CD4-positive, alpha-beta memory T cell (primary cell): ENCODE measurements around the gene SHROOM4. TPM values are rescaled to one million over a fixed set of nuclear protein-coding genes. Genes with fewer than 3 reads are reported as not detected.

ENCODE experiments used
- CTCF ChIA-PET: fragments of 350-600 bp; sonication (Branson Sonifier 250); formaldehyde crosslinking; loops from one replicate; lab custom pipeline; 2021; ENCODE audit warnings: inconsistent platforms; ENCODE audit not compliant: partially characterized antibody; lab: Charles Lee
- POLR2A ChIA-PET: fragments of 350-600 bp; sonication (Branson Sonifier 250); formaldehyde crosslinking; loops from one replicate; lab custom pipeline; 2021; ENCODE audit not compliant: partially characterized antibody; lab: Charles Lee
- DNase-seq, 5 donors: peaks; one replicate each; pipeline versions ENCODE4 v3.0.0 to v3.0.0-alpha.2; 2020 to 2022; ENCODE audit warnings: mixed read lengths in 1 of 5
- H3K27ac ChIP-seq: one replicate; pipeline ENCODE4 v1.7.0; 2013; ENCODE audit warnings: low read depth, low read length
- H3K27me3 ChIP-seq: 2 replicates; pipeline ENCODE4 v1.7.0; 2013; ENCODE audit warnings: mild to moderate bottlenecking, low read length, moderate library complexity; ENCODE audit not compliant: insufficient read depth
- H3K36me3 ChIP-seq: 2 replicates; pipeline ENCODE4 v1.7.0; 2013; ENCODE audit warnings: mild to moderate bottlenecking, low read length, moderate library complexity; ENCODE audit not compliant: insufficient read depth
- H3K4me1 ChIP-seq: 2 replicates; pipeline ENCODE4 v1.7.0; 2013; ENCODE audit warnings: mild to moderate bottlenecking, low read length, moderate library complexity; ENCODE audit not compliant: insufficient read depth
- H3K4me3 ChIP-seq, 2 donors: one replicate each; pipeline ENCODE4 v1.7.0; 2013; ENCODE audit warnings: low read length in 2 of 2, mild to moderate bottlenecking in 1 of 2
- H3K9me3 ChIP-seq, 2 donors: one replicate each; pipeline ENCODE4 v1.7.0; 2013; ENCODE audit warnings: low read length in 2 of 2, control low read depth in 1 of 2; ENCODE audit not compliant: control insufficient read depth in 1 of 2
- H3K27ac Mint-ChIP-seq, 7 donors: one replicate each; pipeline ENCODE4 v1.8.0; 2020 to 2021; ENCODE audit warnings: mixed read lengths in 7 of 7, mild to moderate bottlenecking in 6 of 7, inconsistent platforms in 3 of 7, moderate library complexity in 3 of 7
- H3K27me3 Mint-ChIP-seq, 2 donors: one replicate each; pipeline ENCODE4 v1.8.0; 2020 to 2021; ENCODE audit warnings: mixed read lengths in 2 of 2
- H3K36me3 Mint-ChIP-seq, 2 donors: one replicate each; pipeline ENCODE4 v1.8.0; 2020 to 2021; ENCODE audit warnings: mixed read lengths in 2 of 2, inconsistent platforms in 1 of 2, mild to moderate bottlenecking in 1 of 2
- H3K4me1 Mint-ChIP-seq, 4 donors: one replicate each; pipeline ENCODE4 v1.8.0; 2020 to 2021; ENCODE audit warnings: mixed read lengths in 4 of 4, mild to moderate bottlenecking in 1 of 4
- H3K4me3 Mint-ChIP-seq, 8 donors: one replicate each; pipeline ENCODE4 v1.8.0; 2020 to 2021; ENCODE audit warnings: mixed read lengths in 8 of 8, mild to moderate bottlenecking in 7 of 8, moderate library complexity in 6 of 8, inconsistent platforms in 3 of 8
- H3K9me3 Mint-ChIP-seq, 8 donors: one replicate each; pipeline ENCODE4 v1.8.0; 2020 to 2021; ENCODE audit warnings: mixed read lengths in 8 of 8, mild to moderate bottlenecking in 5 of 8, inconsistent platforms in 3 of 8, moderate library complexity in 1 of 8
- intact Hi-C: fragments of 100-400 bp; cut with micrococcal nuclease; formaldehyde crosslinking; loops from one replicate; pipeline ENCODE4 v1.15.1; 2023
- polyA plus RNA-seq, 2 donors: library from polyadenylated mRNA; unstranded; fragments of 300-500 nt; fragmentation: Illumina TruSeq; gene quantifications; one replicate each; pipeline ENCODE4 v1.2.3, GENCODE V29; 2021
- total RNA-seq, 2 experiments: library from RNA; stranded (reverse); gene quantifications; one replicate each; pipeline ENCODE4 v1.2.3, GENCODE V29; 2021

The SHROOM4 gene
- total and polyA plus RNA-seq, 4 experiments from 2014 or later: not detected

DNA sequence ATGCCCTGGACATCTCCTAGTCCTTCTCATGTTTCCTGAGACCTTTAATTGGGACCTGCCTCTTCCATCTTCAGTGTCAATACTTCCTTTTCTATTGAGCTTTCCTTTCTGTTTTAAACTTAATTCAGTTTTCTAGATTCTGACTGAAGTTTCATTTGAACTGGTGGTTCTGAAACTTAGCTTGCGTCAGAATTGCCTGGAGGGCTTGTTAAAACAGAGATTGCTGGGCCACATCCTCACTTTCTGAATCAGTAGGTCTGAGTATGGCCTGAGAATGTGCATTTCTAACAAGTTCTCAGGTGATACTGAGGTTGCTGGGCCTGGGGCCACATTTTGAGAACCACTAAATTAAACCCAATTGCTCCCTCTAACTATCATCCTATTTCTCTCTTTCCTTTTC is 191.2 kb downstream of the SHROOM4 start:
- H3K4me3 Mint-ChIP-seq: no peak overlapping the region
- CTCF ChIA-PET: no interaction called here

DNA sequence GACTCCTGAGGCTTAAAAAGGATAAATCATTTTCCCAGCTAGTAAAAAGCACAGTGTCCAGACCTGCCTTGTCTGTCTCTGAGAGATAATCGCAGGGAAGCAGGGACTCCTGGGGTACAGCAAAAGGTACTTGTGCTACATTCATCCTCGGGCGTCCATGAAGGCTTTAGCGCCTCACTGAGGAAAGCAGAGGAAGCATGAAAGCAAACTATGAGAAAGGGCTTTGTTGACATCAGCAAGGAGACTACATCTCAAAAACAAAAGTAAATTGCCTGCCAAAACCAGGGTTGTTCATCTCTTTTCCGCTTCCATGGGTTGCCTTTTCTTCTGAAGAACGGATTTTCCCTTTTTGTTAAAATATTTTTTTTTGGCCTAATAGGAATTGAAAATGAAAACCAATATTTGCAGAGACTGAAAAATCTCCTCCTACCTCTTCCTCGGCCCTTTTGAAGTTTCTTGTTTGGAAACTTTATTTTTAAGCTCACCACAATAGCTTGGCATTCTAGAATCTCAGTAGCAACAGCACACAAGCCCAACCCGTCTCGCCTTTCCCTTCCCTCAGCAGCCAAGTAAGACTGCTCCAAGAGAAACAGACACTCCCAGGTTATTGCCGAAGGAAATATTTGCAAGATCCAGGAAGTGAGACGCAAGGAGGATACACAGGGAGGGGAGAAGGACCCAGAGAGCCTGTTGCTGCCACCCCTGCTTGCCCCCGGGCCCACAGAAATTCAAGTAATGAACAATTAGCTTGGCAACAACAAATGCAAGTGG is 195.0 kb downstream of the SHROOM4 start:
- Histone ChIP-seq H3K9me3 (no peaks in the 10 kb centered on the region), H3K4me3 (no peak overlapping the region), H3K27me3 (no peaks in the 10 kb centered on the region), H3K36me3 (no peaks in the 10 kb centered on the region), H3K4me1 (no peaks in the 10 kb centered on the region), H3K27ac (no peak overlapping the region)
- Mint-ChIP-seq H3K27me3 (no peaks in the 10 kb centered on the region), H3K27ac (no peak overlapping the region), H3K4me3 (no peak overlapping the region), H3K36me3 (no peaks in the 10 kb centered on the region), H3K9me3 (peaks cover 0 to 5% (median 0%) of the 10 kb centered on the region in 8 donors), H3K4me1 (no peaks in the 10 kb centered on the region)
- CTCF ChIA-PET: no interaction called here
- POLR2A ChIA-PET: no interaction called here
- DNase-seq: no peak
- intact Hi-C loops: no loop called here

More for the DNA sequence above, 191.2 kb downstream of the SHROOM4 start:
- Mint-ChIP-seq H3K36me3 (no peaks in the 10 kb centered on the region), H3K27ac (no peak overlapping the region), H3K4me1 (no peaks in the 10 kb centered on the region), H3K27me3 (peaks cover 2 to 3% of the 10 kb centered on the region in 2 donors), H3K9me3 (peaks cover 0 to 5% (median 0%) of the 10 kb centered on the region in 8 donors)
- Histone ChIP-seq H3K27ac (no peak overlapping the region), H3K4me3 (no peak overlapping the region), H3K27me3 (no peaks in the 10 kb centered on the region), H3K9me3 (no peaks in the 10 kb centered on the region), H3K4me1 (no peaks in the 10 kb centered on the region), H3K36me3 (no peaks in the 10 kb centered on the region)
- intact Hi-C loops: no loop called here
- POLR2A ChIA-PET: no interaction called here
- DNase-seq: no peak

DNA sequence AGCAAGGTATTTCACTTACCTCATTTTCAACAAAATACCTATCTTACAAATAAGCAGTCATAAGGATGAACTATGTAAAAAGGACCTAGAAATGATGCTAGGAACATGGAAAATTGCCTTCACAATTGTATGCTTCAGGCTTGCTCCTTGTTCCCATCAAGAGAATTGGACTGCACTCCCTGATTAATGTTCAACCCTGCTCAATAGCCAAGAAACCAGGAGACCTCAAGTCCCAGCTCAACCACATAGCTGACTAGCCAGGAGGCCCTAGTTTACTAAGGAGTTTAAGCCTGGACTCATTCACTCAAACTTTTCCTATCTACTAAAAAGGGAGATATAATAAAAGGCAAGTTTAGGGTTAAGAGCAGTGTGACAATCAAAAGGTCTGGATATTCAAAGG is 196.8 kb downstream of the SHROOM4 start:
- Mint-ChIP-seq H3K27me3 (peaks cover 0 to 1% of the 10 kb centered on the region in 2 donors), H3K9me3 (peaks cover 0 to 5% (median 0%) of the 10 kb centered on the region in 8 donors), H3K36me3 (no peaks in the 10 kb centered on the region), H3K4me3 (no peak overlapping the region), H3K27ac (no peak overlapping the region), H3K4me1 (no peaks in the 10 kb centered on the region)
- ChIA-PET CTCF (no interaction called here), POLR2A (no interaction called here)
- no peak for DNase-seq
- intact Hi-C loops: no loop called here
- H3K27me3 ChIP-seq: no peaks in the 10 kb centered on the region
- no peak overlapping the region for H3K27ac ChIP-seq
- H3K4me3 ChIP-seq: no peak overlapping the region
- H3K4me1 ChIP-seq: no peaks in the 10 kb centered on the region
- no peaks in the 10 kb centered on the region for H3K36me3 ChIP-seq
- H3K9me3 ChIP-seq: no peaks in the 10 kb centered on the region

GRCh38 chrX:50615570-50616158 is 198.3 kb downstream of the SHROOM4 start:
- ChIA-PET POLR2A (no interaction called here), CTCF (no interaction called here)
- Histone ChIP-seq H3K36me3 (no peaks in the 10 kb centered on the region), H3K4me3 (no peak overlapping the region), H3K4me1 (no peaks in the 10 kb centered on the region), H3K9me3 (no peaks in the 10 kb centered on the region), H3K27ac (no peak overlapping the region), H3K27me3 (no peaks in the 10 kb centered on the region)
- H3K36me3 Mint-ChIP-seq: no peaks in the 10 kb centered on the region
- H3K4me1 Mint-ChIP-seq: no peaks in the 10 kb centered on the region
- H3K4me3 Mint-ChIP-seq: no peak overlapping the region
- intact Hi-C loops: no loop called here
- peaks cover 0 to 5% (median 0%) of the 10 kb centered on the region in 8 donors for H3K9me3 Mint-ChIP-seq
- H3K27ac Mint-ChIP-seq: no peak overlapping the region
- peaks cover 0 to 1% of the 10 kb centered on the region in 2 donors for H3K27me3 Mint-ChIP-seq
- DNase-seq: no peak

GRCh38 chrX:50614460-50614859 is 199.5 kb downstream of the SHROOM4 start:
- no peaks in the 10 kb centered on the region for H3K36me3 Mint-ChIP-seq
- no peak overlapping the region for H3K4me3 Mint-ChIP-seq
- H3K9me3 Mint-ChIP-seq: peaks cover 0 to 5% (median 0%) of the 10 kb centered on the region in 8 donors
- ChIA-PET CTCF (no interaction called here), POLR2A (no interaction called here)
- no peak for DNase-seq
- Histone ChIP-seq H3K4me3 (no peak overlapping the region), H3K4me1 (no peaks in the 10 kb centered on the region), H3K27ac (no peak overlapping the region), H3K9me3 (no peaks in the 10 kb centered on the region), H3K27me3 (no peaks in the 10 kb centered on the region), H3K36me3 (no peaks in the 10 kb centered on the region)
- peaks cover 0 to 1% of the 10 kb centered on the region in 2 donors for H3K27me3 Mint-ChIP-seq
- intact Hi-C loops: no loop called here
- H3K27ac Mint-ChIP-seq: no peak overlapping the region
- no peaks in the 10 kb centered on the region for H3K4me1 Mint-ChIP-seq

GRCh38 chrX:50613846-50614245 is 200.1 kb downstream of the SHROOM4 start:
- ChIA-PET CTCF (no interaction called here), POLR2A (no interaction called here)
- Mint-ChIP-seq H3K36me3 (no peaks in the 10 kb centered on the region), H3K4me3 (no peak overlapping the region), H3K27ac (no peak overlapping the region), H3K4me1 (no peaks in the 10 kb centered on the region), H3K27me3 (peaks cover 0 to 1% of the 10 kb centered on the region in 2 donors), H3K9me3 (peaks cover 0 to 5% (median 0%) of the 10 kb centered on the region in 8 donors)
- Histone ChIP-seq H3K9me3 (no peaks in the 10 kb centered on the region), H3K27me3 (no peaks in the 10 kb centered on the region), H3K36me3 (no peaks in the 10 kb centered on the region), H3K27ac (no peak overlapping the region), H3K4me1 (no peaks in the 10 kb centered on the region), H3K4me3 (no peak overlapping the region)
- no peak for DNase-seq
- intact Hi-C loops: no loop called here

DNA sequence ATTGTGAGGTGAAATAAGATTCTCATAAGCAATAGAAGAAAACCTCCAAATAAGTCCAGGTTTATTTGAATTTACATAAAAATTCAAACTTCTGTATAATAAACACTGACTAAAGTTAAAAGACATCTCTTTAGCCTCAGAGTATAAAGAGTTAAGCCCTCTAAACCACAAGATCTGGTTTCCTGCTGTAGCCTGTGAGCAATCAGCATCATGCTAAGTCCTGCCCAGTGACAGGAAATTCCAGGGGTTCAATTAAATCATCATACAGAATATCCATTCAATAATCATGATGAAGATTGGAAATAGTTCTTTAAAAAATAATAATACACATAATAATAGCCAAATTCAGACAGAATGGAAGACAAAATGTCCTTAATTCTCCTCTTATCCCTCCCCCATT is 204.2 kb downstream of the SHROOM4 start:
- H3K27me3 ChIP-seq: no peaks in the 10 kb centered on the region
- Mint-ChIP-seq H3K9me3 (no peaks in the 10 kb centered on the region), H3K4me3 (no peak overlapping the region), H3K27ac (no peak overlapping the region), H3K36me3 (no peaks in the 10 kb centered on the region), H3K4me1 (no peaks in the 10 kb centered on the region), H3K27me3 (peaks cover 0 to 3% of the 10 kb centered on the region in 2 donors)
- no peak overlapping the region for H3K27ac ChIP-seq
- no peaks in the 10 kb centered on the region for H3K36me3 ChIP-seq
- no peaks in the 10 kb centered on the region for H3K9me3 ChIP-seq
- H3K4me1 ChIP-seq: no peaks in the 10 kb centered on the region
- H3K4me3 ChIP-seq: no peak overlapping the region
- intact Hi-C loops: no loop called here
- POLR2A ChIA-PET: no interaction called here
- CTCF ChIA-PET: no interaction called here
- no peak for DNase-seq
